GM19239 (cell line): ENCODE results near the gene SLC7A11.
A peak's percentile ranks its signal among the peaks of the same experiment; 100 is the strongest.
"Not testable (repeated sequence)": the region's sequence is repeated elsewhere in the genome, so short reads cannot be mapped to it uniquely, and the experiment has no call there.

Experiments used
- DNase-seq: peaks from one replicate; pipeline ENCODE4 v3.0.0; 2011; ENCODE audit warnings: low spot score; ENCODE audit not compliant: insufficient read length
- FAIRE-seq: peaks from 2 replicates; lab custom pipeline; 2011; peaks lifted over from hg19 to GRCh38; lab: Jason Lieb, UNC

SLC7A11 gene

GRCh38 chr4:138247643-138248042, 5.5 kb upstream of the SLC7A11 start:
- no peak for DNase-seq

GRCh38 chr4:138243369-138243768, 1.2 kb upstream of the SLC7A11 start:
- FAIRE-seq (peak; percentile 74), DNase-seq (no peak)

More at GRCh38 chr4:138247643-138248042, 5.5 kb upstream of the SLC7A11 start:
- no peak for FAIRE-seq

- no peak for FAIRE-seq
These were observed 646 bp upstream of the SLC7A11 start for GRCh38 chr4:138242834-138243156.

GRCh38 chr4:138241281-138242075, 671 bp downstream of the SLC7A11 start:
- FAIRE-seq (peak; percentile 77), DNase-seq (no peak)

More at GRCh38 chr4:138242834-138243156, 646 bp upstream of the SLC7A11 start:
- no peak for DNase-seq

GRCh38 chr4:138239491-138239890, 2.7 kb downstream of the SLC7A11 start:
- no peak for DNase-seq
- FAIRE-seq, result no peak

- FAIRE-seq (no peak), DNase-seq (no peak)
These were observed 3.4 kb downstream of the SLC7A11 start for GRCh38 chr4:138238521-138239292.

GRCh38 chr4:138237132-138237531, 5.0 kb downstream of the SLC7A11 start:
- not testable (repeated sequence) for FAIRE-seq, DNase-seq

- FAIRE-seq (no peak), DNase-seq (no peak)
These were observed 6.1 kb downstream of the SLC7A11 start for GRCh38 chr4:138236037-138236436.

GRCh38 chr4:138235419-138235952, 6.7 kb downstream of the SLC7A11 start:
- DNase-seq (no peak), FAIRE-seq (peak; percentile 47)

GRCh38 chr4:138234248-138234647, 7.9 kb downstream of the SLC7A11 start:
- FAIRE-seq, result no peak

GRCh38 chr4:138233313-138234034, 8.7 kb downstream of the SLC7A11 start:
- no peak for DNase-seq
- FAIRE-seq, result no peak

More at GRCh38 chr4:138234248-138234647, 7.9 kb downstream of the SLC7A11 start:
- DNase-seq, result no peak

GRCh38 chr4:138232364-138232763, 9.8 kb downstream of the SLC7A11 start:
- FAIRE-seq (no peak), DNase-seq (no peak)

GRCh38 chr4:138230048-138230447, 12.1 kb downstream of the SLC7A11 start:
- no peak for FAIRE-seq
- DNase-seq, result no peak

GRCh38 chr4:138229160-138229559, 13.0 kb downstream of the SLC7A11 start:
- DNase-seq (no peak), FAIRE-seq (no peak)

- FAIRE-seq (no peak), DNase-seq (no peak)
These were observed 15.8 kb downstream of the SLC7A11 start for GRCh38 chr4:138226351-138226750.

GRCh38 chr4:138225477-138225876, 16.7 kb downstream of the SLC7A11 start:
- DNase-seq (no peak), FAIRE-seq (no peak)

GRCh38 chr4:138224614-138225013, 17.5 kb downstream of the SLC7A11 start:
- DNase-seq, result no peak
- no peak for FAIRE-seq

GRCh38 chr4:138223231-138223910, 18.8 kb downstream of the SLC7A11 start:
- FAIRE-seq (peak; percentile 48), DNase-seq (no peak)

GRCh38 chr4:138222046-138222445, 20.1 kb downstream of the SLC7A11 start:
- FAIRE-seq (no peak), DNase-seq (no peak)

GRCh38 chr4:138218976-138219375, 23.2 kb downstream of the SLC7A11 start:
- DNase-seq, result no peak
- no peak for FAIRE-seq
